ENCODE measurements around the gene SLC22A23.

- TF ChIP-seq POLR2A (IDR thresholded peaks at IDR 0.05) = no peak
- TF ChIP-seq CTCF (IDR thresholded peaks at IDR 0.05) = no peak
- no peak for TF ChIP-seq POLR2AphosphoS5 (IDR thresholded peaks at IDR 0.05)
Measured at GRCh38 chr6:3357678-3358077, 99.2 kb downstream of the SLC22A23 start.
